Mammary microvascular endothelial cell (primary cell): ENCODE data around the gene ZNF586. TPM values are rescaled to one million over a fixed set of nuclear protein-coding genes. Genes with fewer than 3 reads are reported as not detected.

Experiments
- total RNA-seq: library from RNA; depleted of rRNA; stranded (reverse); fragments of >200 nt; gene quantifications from 2 replicates; pipeline ENCODE4 v1.2.3, GENCODE V29; 2015

ZNF586 gene
- 4.8 and 5.1 TPM in 2 replicates for total RNA-seq

GRCh38 chr19:57769345-57770131 is at the start of gene ZNF586:
Gene ZNF586 (plus strand): TSS chr19:57769676. CDS start chr19:57769843, 167 bp downstream.

GRCh38 chr19:57746580-57747471 is 22.6 kb upstream of the ZNF586 start, which contains the start of gene ZNF776:
Gene ZNF776 (plus strand): TSS chr19:57746815. CDS start chr19:57747059, 244 bp downstream.

GRCh38 chr19:57814505-57815246 is 45.2 kb downstream of the ZNF586 start, which contains the start of gene ZNF552:
Gene ZNF552 (minus strand): TSS chr19:57814913. CDS start chr19:57814743, 170 bp downstream.

GRCh38 chr19:57830071-57830602 is 60.7 kb downstream of the ZNF586 start, which contains the start of gene ZNF587B:
Gene ZNF587B (plus strand): TSS chr19:57830299. CDS start chr19:57830529, 230 bp downstream.

Other genes with a start within 250 kb of the ZNF586 start
- gene ZNF549, start 242.3 kb upstream of the ZNF586 start, total RNA-seq: 0.93 and 1.6 TPM in 2 replicates
- 2.5 and 4.1 TPM in 2 replicates for gene ZNF550, start 209.8 kb upstream of the ZNF586 start, total RNA-seq
- 2.9 and 3.0 TPM in 2 replicates for gene ZNF416, start 190.8 kb upstream of the ZNF586 start, total RNA-seq
- gene ZIK1, start 185.5 kb upstream of the ZNF586 start, total RNA-seq: 2.8 and 3.2 TPM in 2 replicates
- gene ZNF530, start 169.8 kb upstream of the ZNF586 start, total RNA-seq: 4.1 and 7.9 TPM in 2 replicates
- gene ZNF134, start 155.4 kb upstream of the ZNF586 start, total RNA-seq: 7.3 and 8.6 TPM in 2 replicates
- gene ZNF211, start 136.5 kb upstream of the ZNF586 start, total RNA-seq: 4.4 and 6.1 TPM in 2 replicates
- not detected in 2 replicates for gene ZSCAN4, start 100.7 kb upstream of the ZNF586 start, total RNA-seq
- gene ZNF551, start 87.7 kb upstream of the ZNF586 start, total RNA-seq: 4.1 and 5.2 TPM in 2 replicates
- gene ZNF154, start 60.5 kb upstream of the ZNF586 start, total RNA-seq: 0.33 and 0.34 TPM in 2 replicates
- gene ZNF671, start 42.1 kb upstream of the ZNF586 start, total RNA-seq: 2.6 and 3.1 TPM in 2 replicates
- gene ZNF776, start 22.9 kb upstream of the ZNF586 start, total RNA-seq: 7.9 and 14.7 TPM in 2 replicates
- gene ZNF552, start 45.2 kb downstream of the ZNF586 start, total RNA-seq: 4.7 and 7.6 TPM in 2 replicates
- gene ZNF587B, start 60.6 kb downstream of the ZNF586 start, total RNA-seq: 10.1 TPM in 2 replicates
- gene ZNF587, start 80.2 kb downstream of the ZNF586 start, total RNA-seq: 10.1 and 13.0 TPM in 2 replicates
- 4.9 and 6.5 TPM in 2 replicates for gene ZNF814, start 119.4 kb downstream of the ZNF586 start, total RNA-seq
- 3.1 and 5.5 TPM in 2 replicates for gene ZNF417, start 146.9 kb downstream of the ZNF586 start, total RNA-seq
- 0.40 and 2.2 TPM in 2 replicates for gene ZNF418, start 165.7 kb downstream of the ZNF586 start, total RNA-seq
- 1.7 and 3.0 TPM in 2 replicates for gene ZNF256, start 178.0 kb downstream of the ZNF586 start, total RNA-seq
- 0.13 TPM in 1 of 2 replicates, not detected in the other for gene C19orf18, start 204.9 kb downstream of the ZNF586 start, total RNA-seq
- 5.5 and 11.5 TPM in 2 replicates for gene ZNF606, start 233.1 kb downstream of the ZNF586 start, total RNA-seq